MV-4-11 (cell line): Measurements from ENCODE around the gene AMOTL1.
"Not testable (repeated sequence)": the region's sequence is repeated elsewhere in the genome, so short reads cannot be mapped to it uniquely, and the experiment has no call there.

Experiments
- DNase-seq: peaks from one replicate; lab custom pipeline; 2025; lab: John Stamatoyannopoulos, UW

Gene AMOTL1

DNA sequence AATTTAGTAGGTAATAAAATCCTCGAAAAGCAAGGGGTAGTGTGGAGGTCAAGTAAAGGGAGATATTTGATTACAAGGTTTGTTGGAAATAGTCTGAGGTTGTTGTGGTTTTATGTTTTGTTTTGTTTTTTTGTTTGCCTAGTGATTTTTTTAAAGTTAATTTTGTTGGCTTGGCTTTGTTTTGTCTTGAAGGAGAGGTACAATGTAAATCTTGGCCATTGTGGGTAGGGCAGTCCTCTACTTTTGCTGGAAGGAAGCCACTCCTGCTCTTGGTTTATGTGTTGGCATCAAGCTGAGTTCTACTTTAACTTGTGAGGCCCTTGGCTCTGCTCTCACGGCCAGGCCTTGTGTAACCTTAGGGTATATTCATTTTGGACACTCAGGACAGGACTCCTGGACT lies 3.2 kb downstream of the AMOTL1 start:
- no peak for DNase-seq

DNA sequence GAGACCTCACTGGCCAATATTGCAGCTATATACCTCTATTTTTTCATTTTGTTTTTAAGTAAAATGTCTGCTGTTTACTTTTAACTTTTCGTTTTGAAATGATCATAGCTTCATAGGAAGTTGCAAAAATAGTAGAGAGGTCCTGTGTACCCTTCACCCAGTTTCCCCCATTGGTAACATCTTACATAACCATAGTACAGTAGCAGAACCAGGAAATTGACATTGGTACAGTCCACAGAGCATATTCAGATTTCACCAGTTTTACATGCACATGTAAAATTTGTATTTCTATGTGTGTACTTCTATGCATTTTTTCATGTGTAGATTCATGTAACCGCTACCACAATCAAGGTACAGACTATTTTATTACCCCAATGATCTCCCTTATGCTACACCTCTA lies 3.8 kb downstream of the AMOTL1 start:
- DNase-seq, result no peak

DNA sequence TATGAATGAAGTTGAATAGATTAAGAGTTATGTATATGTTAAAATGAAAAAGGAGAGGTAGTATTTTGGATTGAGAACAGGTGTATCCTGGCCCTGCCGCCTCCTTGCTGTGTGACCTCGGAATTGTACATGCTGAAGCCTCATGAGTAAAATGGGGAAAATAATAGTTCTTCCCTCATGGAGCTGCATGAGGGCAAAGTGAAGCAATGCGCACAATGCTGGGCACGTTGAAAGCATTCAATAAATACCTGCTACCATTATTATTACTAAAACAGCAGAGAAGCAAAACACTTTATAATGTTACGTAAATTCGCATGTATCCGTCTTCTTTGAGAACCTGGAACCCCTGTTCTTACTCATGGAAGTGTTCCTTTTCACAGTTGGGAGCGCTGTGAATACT lies 5.7 kb downstream of the AMOTL1 start:
- no peak for DNase-seq

DNA sequence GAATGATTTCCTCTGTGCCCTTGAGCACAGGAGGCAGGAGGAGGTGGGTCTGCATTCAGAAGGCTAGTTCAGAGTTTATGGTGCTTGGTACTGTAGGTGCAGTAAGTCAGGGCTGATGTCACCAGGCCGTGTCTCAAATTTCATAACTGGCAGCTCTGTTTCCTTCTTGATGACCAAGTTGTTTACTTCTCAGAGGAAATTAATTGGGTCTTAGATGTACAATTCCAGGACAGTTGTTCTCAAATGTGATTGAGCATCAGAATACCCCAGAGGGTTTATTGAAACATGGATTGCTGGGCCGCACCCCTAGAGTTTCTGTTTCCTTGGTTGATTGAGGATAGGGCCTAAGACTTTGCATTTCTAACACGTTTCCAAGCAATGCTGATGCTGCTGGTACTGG lies 6.2 kb downstream of the AMOTL1 start:
- no peak for DNase-seq

DNA sequence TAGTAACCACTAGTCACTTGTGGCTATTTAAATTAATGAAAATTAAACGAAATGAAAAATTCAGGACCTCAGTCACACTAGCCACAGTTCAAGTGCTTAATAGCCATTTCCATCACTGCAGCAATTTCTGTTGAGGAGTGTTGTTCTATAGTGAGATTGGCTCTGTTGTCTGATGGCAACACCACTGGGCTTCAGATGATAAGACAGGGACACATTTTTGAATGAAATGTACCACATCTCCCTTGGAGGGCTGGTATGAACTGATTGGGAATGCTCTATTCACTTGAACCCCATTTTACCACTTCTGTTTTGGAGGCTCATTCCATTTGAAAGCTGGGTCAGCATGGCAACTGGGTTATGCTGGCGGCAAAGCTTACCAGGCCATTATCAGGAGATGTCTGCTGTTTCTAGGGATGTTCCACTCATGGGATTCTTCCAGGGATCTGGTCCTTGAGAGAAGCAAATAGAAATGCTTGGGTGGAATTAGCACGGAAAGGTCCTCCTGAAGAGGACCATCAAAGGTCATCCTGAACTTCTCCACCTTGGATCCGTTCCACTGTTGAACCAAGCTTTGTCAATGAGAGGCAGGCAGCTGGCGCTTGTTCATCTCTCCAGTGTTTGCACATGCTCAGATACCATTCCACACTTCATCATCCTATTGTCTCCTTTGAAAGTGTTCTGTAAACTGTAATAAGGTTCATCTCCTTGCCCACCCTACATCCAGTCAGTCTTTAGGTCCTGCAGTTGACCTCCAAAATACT lies 7.6 kb downstream of the AMOTL1 start:
- no peak for DNase-seq

DNA sequence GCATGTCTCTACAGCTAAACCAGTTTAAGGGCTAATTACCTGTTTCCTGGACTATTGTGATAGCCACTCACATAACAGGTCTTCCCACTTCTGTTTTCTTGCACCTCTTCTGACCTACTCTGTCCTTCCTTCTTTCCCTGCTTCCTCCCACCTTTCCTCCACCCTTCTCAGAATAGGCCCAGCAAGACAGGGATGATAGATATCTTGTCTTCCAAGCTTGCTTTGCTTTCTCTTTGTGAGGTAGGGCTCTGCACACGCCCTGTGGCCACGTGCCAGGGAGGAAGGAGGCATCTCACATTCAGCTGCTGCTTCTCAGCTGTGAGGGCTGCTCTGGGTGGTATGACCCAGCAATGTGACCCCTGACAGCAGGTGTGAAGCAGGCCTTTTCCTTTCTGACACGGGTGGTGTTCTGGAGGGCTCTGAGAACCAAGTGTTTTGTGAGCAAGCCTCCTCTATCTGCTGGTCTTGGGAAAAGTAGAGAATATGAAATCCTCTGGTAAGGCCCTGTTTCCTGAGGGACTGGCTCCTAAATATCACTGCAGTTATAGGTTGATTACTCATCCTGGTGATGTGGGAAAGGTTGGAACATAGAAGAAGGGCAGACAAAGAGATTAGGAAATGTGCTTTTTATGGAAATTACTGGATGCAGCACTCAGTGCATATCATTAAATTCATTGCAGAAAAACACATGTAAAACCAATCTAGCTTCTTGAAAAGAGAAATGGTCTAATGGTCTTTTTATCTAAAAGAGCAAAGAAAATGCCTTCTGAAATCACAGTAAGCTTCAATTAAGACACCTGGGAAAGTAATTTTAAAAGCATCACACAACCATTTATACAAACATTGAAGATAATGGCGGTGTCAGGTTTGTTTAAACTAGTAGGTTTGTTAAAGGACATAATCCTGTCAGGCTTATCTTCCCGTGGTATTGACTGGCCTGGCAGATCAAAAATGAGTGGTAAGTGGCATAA lies 8.5 kb downstream of the AMOTL1 start:
- DNase-seq, result no peak

DNA sequence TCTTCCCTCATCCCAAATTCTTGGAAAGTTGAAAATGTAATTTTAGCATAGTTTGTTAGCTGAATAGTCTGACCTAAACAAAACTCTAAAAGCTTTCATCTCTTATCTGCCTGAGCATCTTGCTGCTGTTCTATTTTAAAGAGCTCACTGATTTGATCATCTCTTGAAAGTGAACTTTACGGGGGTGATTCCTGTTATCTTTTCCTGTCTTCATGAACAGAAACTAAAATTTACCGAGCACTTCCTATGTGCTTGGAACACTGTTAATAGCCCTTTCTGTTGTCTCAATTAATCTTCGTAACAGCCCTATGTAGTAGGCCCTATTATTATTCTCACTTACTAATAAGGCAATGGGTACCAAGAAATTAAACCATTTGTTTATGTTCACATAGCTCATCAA lies 12.3 kb downstream of the AMOTL1 start:
- no peak for DNase-seq

DNA sequence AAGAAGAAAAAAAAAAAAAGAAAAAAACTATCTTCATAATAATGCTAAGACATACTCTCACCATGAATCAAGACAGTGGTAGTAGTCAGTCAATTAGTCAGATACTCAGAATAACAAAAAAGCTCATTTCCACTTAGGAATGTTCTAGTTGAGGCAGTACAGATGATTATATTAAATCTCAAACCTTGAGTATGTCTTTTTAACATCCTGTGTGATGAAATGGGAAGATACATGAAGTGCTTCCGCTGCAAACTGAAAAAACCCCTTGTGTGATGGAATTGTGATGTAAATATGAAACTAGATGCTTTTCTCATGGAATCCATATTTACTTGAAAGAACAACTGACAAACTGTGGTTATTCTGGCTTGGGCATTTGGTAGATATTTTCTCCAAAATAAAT lies 13.7 kb downstream of the AMOTL1 start:
- DNase-seq, result no peak

DNA sequence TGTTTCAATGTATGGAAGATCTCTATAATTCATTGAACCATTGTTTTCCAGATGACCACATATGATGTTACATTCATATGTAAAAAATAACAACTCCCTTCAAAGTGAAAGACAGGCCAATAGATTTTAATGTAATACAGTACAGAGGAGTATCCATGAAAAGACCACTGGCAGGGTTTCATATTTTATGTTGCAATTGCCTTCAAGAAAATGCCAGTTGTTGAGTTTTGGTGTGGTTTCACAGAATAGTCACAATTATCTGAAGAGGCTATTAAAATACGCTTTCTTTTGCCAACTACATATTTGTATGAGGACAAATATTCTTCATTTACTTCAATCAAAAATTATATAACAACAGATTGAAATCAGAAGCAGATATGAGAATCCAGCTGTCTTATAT lies 14.3 kb downstream of the AMOTL1 start:
- DNase-seq, result no peak

DNA sequence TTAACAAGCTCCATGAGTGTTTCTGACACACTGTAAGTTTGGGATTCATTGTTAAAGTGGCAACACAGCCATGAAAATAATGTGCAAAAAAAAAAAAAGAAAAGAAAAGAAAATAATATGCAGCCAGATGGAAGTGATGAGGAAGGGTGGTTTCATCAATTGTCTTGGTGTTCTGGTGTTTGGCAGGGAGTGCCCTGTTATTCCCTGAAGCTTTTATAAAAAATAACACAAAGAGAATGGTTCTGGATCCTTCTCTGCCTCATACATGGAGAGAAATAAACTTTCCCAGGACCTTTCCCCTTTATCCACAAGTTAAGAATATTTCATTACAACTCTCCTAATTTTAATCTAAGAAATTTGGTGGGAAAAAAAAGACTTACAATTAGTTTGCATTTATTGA lies 16.7 kb downstream of the AMOTL1 start:
- no peak for DNase-seq

DNA sequence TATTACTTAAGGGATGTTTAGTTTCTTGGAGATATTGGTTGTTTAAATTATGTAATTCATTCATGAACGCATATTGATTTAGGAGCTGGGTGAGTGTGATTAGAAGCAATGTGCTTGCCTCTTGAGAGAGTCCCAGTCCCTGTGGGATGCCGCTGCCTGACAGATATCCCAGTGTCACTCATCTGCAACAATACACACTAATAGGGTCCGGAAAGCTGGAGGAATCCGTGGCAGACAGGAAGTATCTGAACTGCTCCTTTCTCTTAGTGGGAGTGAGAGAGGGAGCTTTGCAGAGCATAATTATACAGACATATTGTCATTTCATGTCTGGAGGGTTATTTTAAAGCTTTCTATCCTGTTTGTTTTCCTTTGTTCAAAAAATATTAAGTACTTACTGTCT lies 17.4 kb downstream of the AMOTL1 start:
- no peak for DNase-seq

DNA sequence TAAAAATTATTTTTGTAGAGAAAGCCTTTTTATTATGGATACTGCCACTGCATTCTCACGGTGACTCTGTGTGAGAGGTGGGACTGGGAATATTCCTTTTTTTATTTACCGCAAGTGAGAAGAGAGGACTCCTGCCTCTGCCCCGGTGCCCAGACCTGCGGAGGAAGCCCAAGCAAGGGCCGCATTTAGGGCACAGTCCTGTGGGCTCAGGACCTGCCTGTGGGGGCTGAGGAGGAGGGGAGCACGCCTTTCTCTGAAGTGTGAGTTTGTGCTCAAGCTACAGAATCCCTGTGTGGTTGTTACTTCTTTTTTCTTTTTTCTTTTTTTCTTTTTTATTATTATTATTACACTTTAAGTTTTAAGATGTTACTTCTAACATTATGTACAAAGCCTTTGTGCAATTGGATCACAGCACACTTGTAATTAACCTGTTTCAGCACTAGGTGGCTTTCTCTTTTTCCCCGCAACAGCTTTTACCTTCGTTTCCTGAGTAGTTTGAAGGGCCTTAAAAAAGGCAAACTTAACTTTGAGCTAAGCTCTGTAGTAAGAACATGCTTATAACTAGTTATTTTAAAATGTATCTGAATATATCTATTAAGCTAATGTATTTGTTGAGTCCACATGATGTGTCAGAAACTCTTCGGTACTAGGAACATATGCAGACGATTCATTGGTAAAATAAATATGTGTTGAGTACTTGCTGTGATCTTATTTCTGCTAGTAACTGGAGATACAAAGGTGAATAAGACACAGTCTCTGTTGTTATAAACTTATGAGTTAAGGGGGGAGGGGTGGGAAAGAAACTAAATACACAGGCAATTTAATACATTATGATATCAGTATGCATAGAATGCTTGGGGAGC lies 18.3 kb downstream of the AMOTL1 start:
- DNase-seq, result peak; percentile 12

DNA sequence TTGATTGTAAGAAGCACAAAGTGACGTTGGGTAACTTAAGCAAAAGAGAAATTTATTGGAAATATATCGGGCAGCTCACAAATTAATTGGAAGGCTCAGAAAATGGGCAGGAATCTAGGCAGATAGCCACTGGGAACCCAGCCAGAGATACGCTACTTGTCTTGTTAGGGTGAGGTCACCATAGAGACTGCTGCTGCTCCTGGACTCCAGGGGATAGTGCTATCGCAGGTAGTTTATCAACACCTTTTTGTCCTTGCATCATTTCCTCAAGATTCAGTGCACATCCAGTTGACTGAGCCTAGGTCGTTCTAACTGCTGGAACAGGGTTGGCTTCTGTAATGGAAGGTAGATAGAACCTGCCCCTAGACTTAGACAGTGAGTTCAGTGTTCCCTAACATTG lies 19.6 kb downstream of the AMOTL1 start:
- no peak for DNase-seq

DNA sequence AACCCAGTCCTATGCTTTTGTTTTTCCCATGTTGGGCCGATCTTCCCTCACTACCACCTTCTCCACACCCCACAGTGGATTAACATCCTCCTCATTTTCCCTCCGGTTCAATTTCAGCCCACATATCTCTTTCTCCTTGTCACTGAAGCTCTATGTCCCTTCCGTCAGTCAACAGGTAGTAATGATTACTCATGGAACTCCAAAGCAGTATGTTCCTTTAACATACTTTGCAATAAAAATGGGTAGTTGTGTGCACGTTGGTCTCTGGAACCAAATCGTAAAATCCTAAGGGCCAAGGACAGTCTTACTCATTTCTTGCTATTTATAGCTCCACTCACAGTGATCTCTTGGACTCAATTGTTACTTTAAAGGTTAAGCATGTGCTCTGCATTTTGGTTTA lies 20.2 kb downstream of the AMOTL1 start:
- no peak for DNase-seq

DNA sequence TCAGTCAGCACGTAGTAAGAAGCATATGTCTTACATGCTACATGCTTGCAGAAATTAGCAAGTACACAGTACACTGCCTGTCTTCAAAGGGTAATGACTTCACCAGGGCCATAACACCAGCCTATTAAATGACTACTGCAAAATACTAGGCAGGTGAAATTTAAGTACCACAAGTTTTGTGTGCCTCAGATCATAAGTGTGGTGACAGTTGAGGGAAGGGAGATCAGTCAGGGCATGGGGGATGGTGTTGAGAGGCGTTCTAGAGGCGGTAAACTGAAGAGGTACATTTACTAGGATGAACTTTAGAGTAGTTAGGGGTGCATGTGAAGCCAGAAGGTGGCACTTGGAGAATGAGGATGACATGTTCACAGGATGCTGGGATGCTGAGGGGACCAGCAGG lies 22.0 kb downstream of the AMOTL1 start:
- DNase-seq, result no peak

DNA sequence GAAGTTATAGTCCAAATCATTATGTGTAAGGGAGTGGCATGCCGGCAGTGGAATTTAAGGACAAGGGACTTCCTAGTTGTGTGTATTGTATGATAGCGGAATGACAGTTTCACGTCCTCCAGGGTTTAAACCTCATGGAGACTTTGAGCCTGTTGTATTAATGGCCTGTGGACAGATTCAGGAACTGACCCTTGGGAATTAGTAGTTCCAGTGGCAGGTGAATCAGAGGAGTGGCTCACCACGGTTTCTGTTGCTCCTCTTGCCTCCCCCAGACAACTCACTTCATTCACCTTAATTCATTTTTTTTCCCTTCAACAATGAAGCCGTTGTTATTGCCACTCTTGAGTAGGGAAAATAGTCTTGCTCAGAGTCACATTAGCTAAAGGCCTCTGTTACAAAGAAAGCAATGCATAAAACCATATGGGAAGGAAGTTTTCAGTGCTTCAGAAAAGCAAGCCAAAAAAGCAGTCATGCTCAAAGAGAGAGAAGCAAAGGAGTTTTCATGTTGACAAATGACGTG lies 22.6 kb downstream of the AMOTL1 start:
- peak; percentile 50 for DNase-seq

DNA sequence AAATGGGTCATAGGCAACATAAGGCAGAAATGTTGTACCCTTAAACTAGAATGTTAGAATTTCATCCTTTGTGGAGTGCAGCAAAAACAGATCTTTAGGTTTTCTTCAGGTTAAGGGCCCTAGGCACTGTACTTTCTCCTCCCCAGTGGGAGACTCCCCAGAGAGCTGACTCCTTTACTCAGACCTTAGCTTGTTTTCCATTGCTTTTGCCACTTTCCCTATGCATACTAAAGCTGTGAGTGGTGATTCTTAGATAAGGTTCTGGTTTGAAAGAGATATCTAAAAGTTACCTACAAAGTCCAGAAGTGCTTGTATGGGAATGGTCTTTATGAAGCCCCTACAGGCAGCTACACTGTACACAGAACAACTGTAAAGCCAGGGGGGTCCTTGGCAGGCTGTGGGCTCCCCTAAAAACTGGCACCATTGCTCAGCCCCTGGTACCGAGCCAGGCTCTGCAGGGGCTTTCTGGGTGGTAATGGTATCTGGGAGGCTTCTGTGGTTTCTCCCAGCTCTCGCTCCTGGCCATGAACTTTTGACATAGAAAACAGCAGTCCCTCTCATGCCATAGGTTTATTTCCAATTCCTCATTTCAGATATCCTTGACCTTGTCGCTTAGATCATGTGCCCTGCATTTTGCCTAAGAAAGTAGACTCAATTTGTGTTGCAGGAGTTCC lies 23.2 kb downstream of the AMOTL1 start:
- peak; percentile 10 for DNase-seq

DNA sequence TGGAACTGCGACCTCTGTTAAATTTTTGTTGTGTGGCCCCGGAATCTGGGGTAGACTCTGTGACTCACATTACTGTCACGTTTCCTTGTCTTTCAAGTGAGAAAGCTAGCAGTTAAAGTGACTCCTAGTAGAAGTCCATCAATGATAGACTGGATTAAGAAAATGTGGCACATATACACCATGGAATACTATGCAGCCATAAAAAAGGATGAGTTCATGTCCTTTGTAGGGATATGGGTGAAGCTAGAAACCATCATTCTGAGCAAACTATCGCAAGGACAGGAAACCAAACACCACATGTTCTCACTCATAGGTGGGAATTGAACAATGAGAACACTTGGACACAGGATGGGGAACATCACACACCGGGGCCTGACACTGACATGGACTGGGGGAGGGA lies 23.8 kb downstream of the AMOTL1 start:
- not testable (repeated sequence) for DNase-seq

DNA sequence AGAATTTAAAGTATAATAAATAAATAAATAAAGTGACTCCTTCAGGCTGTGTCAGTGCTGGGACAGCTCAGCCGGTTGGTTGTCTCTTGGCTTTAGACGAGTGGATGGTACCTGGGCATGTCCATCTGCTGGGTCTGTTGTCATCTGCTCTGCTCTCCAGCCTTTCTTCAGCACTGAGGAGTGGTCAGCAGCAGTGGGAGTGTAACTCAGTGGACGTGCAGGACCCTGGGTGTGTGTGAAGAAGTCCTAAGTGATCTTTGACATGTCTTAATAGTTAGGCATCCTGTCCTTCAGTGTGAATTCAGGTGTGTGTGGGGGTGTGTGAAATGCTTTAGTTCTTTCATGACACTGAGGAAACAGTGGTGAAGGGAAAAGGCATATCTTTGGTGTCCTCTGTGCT lies 24.3 kb downstream of the AMOTL1 start:
- no peak for DNase-seq

DNA sequence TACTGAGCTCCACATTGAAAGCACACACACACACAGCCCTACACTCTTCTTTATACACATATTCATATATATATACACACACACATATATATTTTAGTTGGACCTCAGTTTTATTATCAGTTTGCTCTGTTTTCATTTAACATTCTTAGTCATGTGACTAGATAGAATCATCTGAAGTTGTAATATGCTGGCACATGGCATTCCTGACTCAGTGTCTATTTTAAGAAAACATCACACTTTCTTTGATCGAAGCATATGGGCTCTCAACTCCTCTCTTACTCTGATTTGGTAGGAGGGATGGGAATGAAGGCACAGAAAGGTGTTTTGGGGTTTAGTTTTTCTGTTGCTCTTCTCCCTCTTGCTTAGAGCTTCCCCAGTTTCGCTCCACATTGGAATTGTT lies 24.8 kb downstream of the AMOTL1 start:
- no peak for DNase-seq

DNA sequence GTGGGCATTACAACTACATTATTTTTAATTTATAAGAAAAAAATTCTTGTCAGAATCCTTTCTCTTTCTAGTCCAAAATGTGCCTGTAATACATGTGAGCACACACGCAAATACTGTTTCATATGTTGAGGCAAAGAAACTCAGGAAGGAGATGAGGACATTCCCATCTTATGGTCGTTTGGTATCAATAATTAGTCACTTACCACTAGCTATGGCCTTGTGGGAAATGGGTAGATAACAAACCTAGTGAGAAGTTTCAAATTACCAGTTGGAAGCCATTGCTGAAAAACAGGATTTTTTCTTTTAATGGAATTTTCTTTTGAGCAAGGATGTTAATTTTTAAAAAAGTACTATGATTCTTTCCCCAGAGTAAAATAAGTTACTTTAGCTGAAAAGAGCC lies 25.7 kb downstream of the AMOTL1 start:
- DNase-seq, result no peak
